ENCODE data around the gene ROBO3. TPM values are rescaled to one million over a fixed set of nuclear protein-coding genes. Genes with fewer than 3 reads are reported as not detected.
A peak's percentile ranks its signal among the peaks of the same experiment; 100 is the strongest.

The ROBO3 gene
- total and polyA plus RNA-seq, 2 donors (not counting 1 experiment from before 2014, with no cell fraction given): 1.0 to 7.4 TPM

- ChIA-PET CTCF (no interaction called here), POLR2A (no interaction called here)
- Mint-ChIP-seq H3K4me3 (no peak overlapping the region), H3K9me3 (ENCODE audit: insufficient read depth) (no peaks in the 10 kb centered on the region), H3K27me3 (peaks cover 80% of the 10 kb centered on the region), H3K4me1 (peaks cover 10% of the 10 kb centered on the region), H3K27ac (no peak overlapping the region)
- Histone ChIP-seq H4K20me1 (ENCODE audit: control insufficient read depth, insufficient read depth, low read length, poor library complexity, severe bottlenecking) (no peaks in the 10 kb centered on the region), H3K4me2 (replicated peaks; ENCODE audit: low read depth, low read length, poor library complexity, severe bottlenecking) (no peak overlapping the region), H3K9ac (ENCODE audit: low read length) (no peak overlapping the region), H3K4me3 (ENCODE audit: control extremely low read depth in 1 of 5, extremely low read depth in 1 of 5, insufficient read depth in 1 of 5, low read depth in 2 of 5, low read length in 4 of 5) (no peak overlapping the region), H3K9me3 (ENCODE audit: control extremely low read depth in 1 of 3, control insufficient read depth in 2 of 3, insufficient read depth in 1 of 3, low read length in 2 of 3) (peaks cover 0 to 4% (median 0%) of the 10 kb centered on the region in 3 donors), H3K36me3 (replicated peaks in 1 of 2; ENCODE audit: control extremely low read depth in 1 of 2, control insufficient read depth in 1 of 2, extremely low read depth in 1 of 2, insufficient read depth in 2 of 2, low read length in 1 of 2) (no peaks in the 10 kb centered on the region), H3K79me2 (ENCODE audit: control insufficient read depth, insufficient read depth, low read length) (no peaks in the 10 kb centered on the region), H3K27me3 (replicated peaks in 1 of 4; ENCODE audit: control extremely low read depth in 1 of 4, control insufficient read depth in 3 of 4, insufficient read depth in 4 of 4, low read length in 3 of 4) (peaks cover 0 to 86% (median 70%) of the 10 kb centered on the region in 4 experiments), H3K27ac (ENCODE audit: low read length in 2 of 2) (no peak overlapping the region), H2AFZ (ENCODE audit: insufficient read depth, low read depth, low read length, poor library complexity, severe bottlenecking) (no peak overlapping the region), H3K4me1 (ENCODE audit: control insufficient read depth in 2 of 2, insufficient read depth in 2 of 2, low read length in 2 of 2) (peaks cover 14 to 33% of the 10 kb centered on the region in 2 donors)
- DNase-seq (peak; percentile 13), ATAC-seq (ENCODE audit: low read depth) (no peak)
- TF ChIP-seq CTCF (IDR thresholded peaks at IDR 0.05) (no peak), EZH2 (IDR thresholded peaks at IDR 0.05; ENCODE audit: borderline replicate concordance, insufficient read depth, low read depth, low read length, poor library complexity, severe bottlenecking) (no peak)
- 21% methylated on average over 6 of the region's 8 CpGs for WGBS (ENCODE audit: insufficient coverage)
- intact Hi-C loops (cut with micrococcal nuclease): no loop called here
These were observed 21.7 kb upstream of the ROBO3 start for GRCh38 chr11:124843616-124843910.

GRCh38 chr11:124844664-124845079 lies 20.6 kb upstream of the ROBO3 start:
- H3K9me3 Mint-ChIP-seq (ENCODE audit: insufficient read depth): no peaks in the 10 kb centered on the region
- intact Hi-C loops (cut with micrococcal nuclease): no loop called here
- ATAC-seq (ENCODE audit: low read depth) (no peak), DNase-seq (peak; percentile 9)
- H3K27ac ChIP-seq (ENCODE audit: low read length in 2 of 2): no peak overlapping the region
- no peaks in the 10 kb centered on the region for H3K36me3 ChIP-seq (replicated peaks in 1 of 2; ENCODE audit: control extremely low read depth in 1 of 2, control insufficient read depth in 1 of 2, extremely low read depth in 1 of 2, insufficient read depth in 2 of 2, low read length in 1 of 2)
- peaks cover 4 to 21% of the 10 kb centered on the region in 2 donors for H3K4me1 ChIP-seq (ENCODE audit: control insufficient read depth in 2 of 2, insufficient read depth in 2 of 2, low read length in 2 of 2)
- ChIA-PET POLR2A (no interaction called here), CTCF (interaction anchor here (1.2 kb wide), 1 partner anchor 176 kb away, joined by 3 read pairs; no protein-coding TSS in a partner anchor)
- TF ChIP-seq CTCF (IDR thresholded peaks at IDR 0.05) (no peak), EZH2 (IDR thresholded peaks at IDR 0.05; ENCODE audit: borderline replicate concordance, insufficient read depth, low read depth, low read length, poor library complexity, severe bottlenecking) (no peak)
- H3K27me3 ChIP-seq (replicated peaks in 1 of 4; ENCODE audit: control extremely low read depth in 1 of 4, control insufficient read depth in 3 of 4, insufficient read depth in 4 of 4, low read length in 3 of 4): peaks cover 0 to 79% (median 64%) of the 10 kb centered on the region in 4 experiments
- H4K20me1 ChIP-seq (ENCODE audit: control insufficient read depth, insufficient read depth, low read length, poor library complexity, severe bottlenecking): no peaks in the 10 kb centered on the region
- H3K4me3 Mint-ChIP-seq: no peak overlapping the region
- H3K27ac Mint-ChIP-seq: no peak overlapping the region
- no peak overlapping the region for H2AFZ ChIP-seq (ENCODE audit: insufficient read depth, low read depth, low read length, poor library complexity, severe bottlenecking)
- H3K9ac ChIP-seq (ENCODE audit: low read length): no peak overlapping the region
- H3K27me3 Mint-ChIP-seq: peaks cover 82% of the 10 kb centered on the region
- 8% methylated on average over 3 of the region's 8 CpGs for WGBS (ENCODE audit: insufficient coverage)
- H3K9me3 ChIP-seq (ENCODE audit: control extremely low read depth in 1 of 3, control insufficient read depth in 2 of 3, insufficient read depth in 1 of 3, low read length in 2 of 3): peaks cover 0 to 4% (median 0%) of the 10 kb centered on the region in 3 donors
- no peaks in the 10 kb centered on the region for H3K79me2 ChIP-seq (ENCODE audit: control insufficient read depth, insufficient read depth, low read length)
- H3K4me2 ChIP-seq (replicated peaks; ENCODE audit: low read depth, low read length, poor library complexity, severe bottlenecking): no peak overlapping the region
- H3K4me1 Mint-ChIP-seq: peaks cover 7% of the 10 kb centered on the region
- H3K4me3 ChIP-seq (ENCODE audit: control extremely low read depth in 1 of 5, extremely low read depth in 1 of 5, insufficient read depth in 1 of 5, low read depth in 2 of 5, low read length in 4 of 5): no peak overlapping the region
